ENCODE measurements around the gene PRICKLE2. TPM values are rescaled to one million over a fixed set of nuclear protein-coding genes. Genes with fewer than 3 reads are reported as not detected.

PRICKLE2 gene
- total and polyA plus RNA-seq, 10 of the 15 experiments (the other 5 are each of a cell fraction or from before 2014, with no cell fraction given), result 0.11 to 2.6 (median 0.69) TPM

- no peak for ATAC-seq
- no peak overlapping the region for H3K4me2 ChIP-seq (ENCODE audit: control insufficient read depth, insufficient read depth)
- no peak for DNase-seq (ENCODE audit: low read depth, low spot score)
- RAD21 ChIA-PET (ENCODE audit: unreplicated experiment), result no interaction called here
- H3K27ac ChIP-seq (ENCODE audit: control insufficient read depth, insufficient read depth), result no peak overlapping the region
- TF ChIP-seq NFXL1 (IDR thresholded peaks at IDR 0.05; ENCODE audit: borderline replicate concordance) (peak; percentile 5; the same call in 1 of the 2 replicates), BACH1 (IDR thresholded peaks at IDR 0.05; ENCODE audit: borderline replicate concordance) (no peak)
- H3K4me3 ChIP-seq, result no peak overlapping the region
- in situ Hi-C loops (cut with MboI), result no loop called here
- intact Hi-C loops (cut with micrococcal nuclease; ENCODE audit: unreplicated experiment), result no loop called here
- SMC1A ChIA-PET (ENCODE audit: uncharacterized antibody, unreplicated experiment), result interaction anchor here (1.2 to 1.6 kb wide), 4 partner anchors 19 to 340 kb away, joined by 3 to 6 read pairs (median 4); no protein-coding TSS in a partner anchor
- WGBS (ENCODE audit: insufficient coverage, insufficient replicate concordance, low lambda C conversion rate, missing lambda C conversion rate), result 0% methylated on average over 3 of the region's 3 CpGs
- H3K36me3 ChIP-seq (ENCODE audit: control insufficient read depth in 2 of 2, insufficient read depth in 2 of 2, low read length in 1 of 2), result no peaks in the 10 kb centered on the region
- H3K27me3 ChIP-seq (replicated peaks in 1 of 2; ENCODE audit: control insufficient read depth in 2 of 2, insufficient read depth in 2 of 2, low read length in 1 of 2), result no peaks in the 10 kb centered on the region; a peak in 1 of 4 replicates
- no peaks in the 10 kb centered on the region for H4K20me1 ChIP-seq (ENCODE audit: control insufficient read depth, insufficient read depth)
- H3K4me1 ChIP-seq (ENCODE audit: control insufficient read depth, insufficient read depth, low read length), result no peaks in the 10 kb centered on the region
- POLR2A ChIA-PET, result no interaction called here
- H3K9me3 ChIP-seq (replicated peaks; ENCODE audit: control insufficient read depth, insufficient read depth, low read length), result no peaks in the 10 kb centered on the region
- no peaks in the 10 kb centered on the region for H3K79me2 ChIP-seq (ENCODE audit: control insufficient read depth, insufficient read depth, low read length)
- no TSS peak for BruUV-seq (replicated peaks)
- FAIRE-seq, result no peak
- no peak overlapping the region for H3K9ac ChIP-seq (ENCODE audit: control insufficient read depth, insufficient read depth, low read length)
- CTCF ChIA-PET, result interaction anchor here (1.0 kb wide), 1 partner anchor 29 kb away, joined by 3 read pairs; no protein-coding TSS in a partner anchor
- H2AFZ ChIP-seq (ENCODE audit: control insufficient read depth, low read depth, low read length), result no peak overlapping the region
Observed at GRCh38 chr3:64059484-64060175, 165.6 kb downstream of the PRICKLE2 start.

GRCh38 chr3:64058566-64058965 lies 166.7 kb downstream of the PRICKLE2 start:
- in situ Hi-C loops (cut with MboI) (no loop called here), intact Hi-C loops (cut with micrococcal nuclease; ENCODE audit: unreplicated experiment) (no loop called here)
- Histone ChIP-seq H3K36me3 (ENCODE audit: control insufficient read depth in 2 of 2, insufficient read depth in 2 of 2, low read length in 1 of 2) (no peaks in the 10 kb centered on the region), H3K9me3 (replicated peaks; ENCODE audit: control insufficient read depth, insufficient read depth, low read length) (no peaks in the 10 kb centered on the region), H3K4me2 (ENCODE audit: control insufficient read depth, insufficient read depth) (no peak overlapping the region), H3K9ac (ENCODE audit: control insufficient read depth, insufficient read depth, low read length) (no peak overlapping the region), H3K27ac (ENCODE audit: control insufficient read depth, insufficient read depth) (no peak overlapping the region), H3K4me3 (no peak overlapping the region), H2AFZ (ENCODE audit: control insufficient read depth, low read depth, low read length) (no peak overlapping the region), H4K20me1 (ENCODE audit: control insufficient read depth, insufficient read depth) (no peaks in the 10 kb centered on the region), H3K27me3 (replicated peaks in 1 of 2; ENCODE audit: control insufficient read depth in 2 of 2, insufficient read depth in 2 of 2, low read length in 1 of 2) (no peaks in the 10 kb centered on the region; a peak in 1 of 4 replicates), H3K79me2 (ENCODE audit: control insufficient read depth, insufficient read depth, low read length) (no peaks in the 10 kb centered on the region), H3K4me1 (ENCODE audit: control insufficient read depth, insufficient read depth, low read length) (no peaks in the 10 kb centered on the region)
- no peak for DNase-seq (ENCODE audit: low read depth, low spot score)
- no peak for FAIRE-seq
- SMC1A ChIA-PET (ENCODE audit: uncharacterized antibody, unreplicated experiment), result interaction anchor here (1.4 kb wide), 1 partner anchor 21 kb away, joined by 5 read pairs; no protein-coding TSS in a partner anchor
- TF ChIP-seq NFXL1 (IDR thresholded peaks at IDR 0.05; ENCODE audit: borderline replicate concordance), result 0 out of 2 replicates have a peak, but pooled peaks have one; percentile 21
- no peak for TF ChIP-seq MTA2 (IDR thresholded peaks at IDR 0.05; ENCODE audit: low read depth)
- 13% methylated on average over 4 of the region's 4 CpGs for WGBS (ENCODE audit: insufficient coverage, insufficient replicate concordance, low lambda C conversion rate, missing lambda C conversion rate)
- no TSS peak for BruUV-seq (replicated peaks)
- CTCF ChIA-PET, result interaction anchor here (1.0 kb wide), 1 partner anchor 28 kb away, joined by 3 read pairs; no protein-coding TSS in a partner anchor
- POLR2A ChIA-PET, result no interaction called here
- RAD21 ChIA-PET (ENCODE audit: unreplicated experiment), result no interaction called here
- no peak for ATAC-seq

Data from GM12878 (cell line).